RWPE1 (cell line): ENCODE measurements around the gene DPYSL4.

Experiments
- CTCF ChIA-PET: fragments of 350-600 bp; sonication (Branson Sonifier 250); formaldehyde crosslinking; extraction: SDS; loops from one replicate; lab custom pipeline; 2021; lab: Yijun Ruan, JAX
- POLR2A ChIA-PET: fragments of 400-600 bp; formaldehyde crosslinking; extraction: SDS; loops from one replicate; lab custom pipeline; 2020; ENCODE audit warnings: antibody characterized with exemption; ENCODE audit not compliant: low non-redundant PET; lab: Yijun Ruan, JAX
- DNase-seq: peaks from one replicate; pipeline ENCODE4 v3.0.0; 2012; ENCODE audit warnings: low spot score
- H3K27ac ChIP-seq: fragments of 450-650 bp; 2 replicates; pipeline ENCODE4 v1.5.1; 2017
- CTCF ChIP-seq: fragments of 450-650 bp; conservative IDR thresholded peaks from 2 replicates; pipeline ENCODE4 v1.5.1; 2017; ENCODE audit warnings: low read depth, mild to moderate bottlenecking

DPYSL4 gene

GRCh38 chr10:132162590-132163277, 24.0 kb upstream of the DPYSL4 start:
- POLR2A ChIA-PET: no interaction called here
- TF ChIP-seq CTCF: no peak
- CTCF ChIA-PET: interaction anchor here (0.7 to 1.1 kb wide), 2 partner anchors 20 to 21 kb away, joined by 3 to 4 read pairs; no protein-coding TSS in a partner anchor
- DNase-seq: no peak
- no peak overlapping the region for H3K27ac ChIP-seq

GRCh38 chr10:132163278-132163765, 23.4 kb upstream of the DPYSL4 start:
- peak; percentile 75 for DNase-seq
- H3K27ac ChIP-seq: no peak overlapping the region
- CTCF ChIA-PET: interaction anchor here (1.1 kb wide), 2 partner anchors 20 to 21 kb away, joined by 3 to 4 read pairs; no protein-coding TSS in a partner anchor
- no peak for TF ChIP-seq CTCF
- POLR2A ChIA-PET: no interaction called here

GRCh38 chr10:132163826-132164515, 22.8 kb upstream of the DPYSL4 start:
- DNase-seq: no peak
- ChIA-PET POLR2A (no interaction called here), CTCF (interaction anchor here (1.1 kb wide), 1 partner anchor 22 kb away, joined by 3 read pairs; no protein-coding TSS in a partner anchor)
- no peak overlapping the region for H3K27ac ChIP-seq
- TF ChIP-seq CTCF: no peak

GRCh38 chr10:132164761-132165278, 21.9 kb upstream of the DPYSL4 start:
- ChIA-PET POLR2A (no interaction called here), CTCF (interaction anchor here (0.8 kb wide), 1 partner anchor 904 kb away, joined by 3 read pairs; no protein-coding TSS in a partner anchor)
- DNase-seq: peak; percentile 30
- H3K27ac ChIP-seq: no peak overlapping the region
- TF ChIP-seq CTCF: no peak

GRCh38 chr10:132165416-132165980, 21.2 kb upstream of the DPYSL4 start:
- ChIA-PET POLR2A (no interaction called here), CTCF (no interaction called here)
- no peak for DNase-seq
- no peak overlapping the region for H3K27ac ChIP-seq
- TF ChIP-seq CTCF: no peak
